ENCODE results near the gene FAM43A.

The FAM43A gene

DNA sequence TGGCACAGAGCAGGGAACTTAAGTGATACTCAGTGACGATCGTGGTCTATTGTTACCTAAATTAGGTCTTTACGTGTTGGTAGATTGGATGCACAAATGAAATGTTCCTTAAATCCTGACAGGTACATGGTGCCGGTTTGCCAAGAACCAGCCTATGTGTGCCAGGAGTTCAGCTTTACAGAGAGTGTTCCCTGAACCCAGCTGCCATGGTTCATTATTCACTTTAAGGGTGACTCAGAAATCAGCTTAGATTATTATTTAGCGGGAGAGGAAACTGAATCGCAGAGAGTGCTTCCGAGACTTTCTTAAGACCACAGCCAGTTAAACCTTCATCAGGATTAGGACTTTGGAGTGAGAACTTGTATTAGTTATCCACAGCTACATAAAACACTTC, 21.5 kb downstream of the FAM43A start:
- no peak for DNase-seq (ENCODE audit: low read depth in 1 of 2, low spot score in 1 of 2)

DNA sequence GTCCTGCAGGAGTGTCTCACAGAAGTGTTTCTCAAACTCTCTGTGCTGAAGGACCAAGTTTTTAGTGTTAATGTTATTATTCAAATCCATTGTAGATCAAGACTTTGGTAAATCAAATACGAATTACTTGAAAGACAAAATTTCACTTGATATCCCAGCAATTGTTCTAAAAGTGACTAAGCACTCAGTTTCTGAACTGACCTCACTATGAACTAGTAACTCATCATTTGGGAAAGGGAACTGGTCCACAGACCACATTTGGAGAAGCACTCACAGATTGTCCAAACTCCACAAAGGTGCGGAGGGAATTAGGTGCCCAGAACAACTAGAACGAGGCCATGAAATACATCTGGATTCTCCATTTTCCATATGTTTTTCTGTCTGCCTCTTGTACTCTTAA, 25.6 kb downstream of the FAM43A start:
- no peak for DNase-seq (ENCODE audit: low read depth in 1 of 2, low spot score in 1 of 2)

DNA sequence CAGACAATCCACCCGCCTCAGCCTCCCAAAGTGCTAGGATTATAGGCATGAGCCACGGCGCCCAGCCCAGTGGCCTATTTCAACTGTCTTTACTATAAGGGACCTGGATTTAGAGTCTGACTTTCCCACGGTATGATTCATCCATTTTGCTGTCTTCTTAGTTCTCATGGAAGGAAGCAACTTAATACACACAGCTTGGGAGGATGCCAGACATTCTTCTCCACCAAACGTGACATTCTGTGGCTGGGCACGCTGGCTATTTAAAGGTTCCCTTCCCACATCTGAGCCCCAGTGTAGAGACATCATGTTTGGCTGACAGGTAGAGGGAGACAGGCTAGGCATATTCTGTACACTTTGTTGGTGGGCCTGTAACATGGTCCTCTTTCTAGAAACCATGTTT, 26.2 kb downstream of the FAM43A start:
- DNase-seq (ENCODE audit: low read depth in 1 of 2, low spot score in 1 of 2) = no peak

DNA sequence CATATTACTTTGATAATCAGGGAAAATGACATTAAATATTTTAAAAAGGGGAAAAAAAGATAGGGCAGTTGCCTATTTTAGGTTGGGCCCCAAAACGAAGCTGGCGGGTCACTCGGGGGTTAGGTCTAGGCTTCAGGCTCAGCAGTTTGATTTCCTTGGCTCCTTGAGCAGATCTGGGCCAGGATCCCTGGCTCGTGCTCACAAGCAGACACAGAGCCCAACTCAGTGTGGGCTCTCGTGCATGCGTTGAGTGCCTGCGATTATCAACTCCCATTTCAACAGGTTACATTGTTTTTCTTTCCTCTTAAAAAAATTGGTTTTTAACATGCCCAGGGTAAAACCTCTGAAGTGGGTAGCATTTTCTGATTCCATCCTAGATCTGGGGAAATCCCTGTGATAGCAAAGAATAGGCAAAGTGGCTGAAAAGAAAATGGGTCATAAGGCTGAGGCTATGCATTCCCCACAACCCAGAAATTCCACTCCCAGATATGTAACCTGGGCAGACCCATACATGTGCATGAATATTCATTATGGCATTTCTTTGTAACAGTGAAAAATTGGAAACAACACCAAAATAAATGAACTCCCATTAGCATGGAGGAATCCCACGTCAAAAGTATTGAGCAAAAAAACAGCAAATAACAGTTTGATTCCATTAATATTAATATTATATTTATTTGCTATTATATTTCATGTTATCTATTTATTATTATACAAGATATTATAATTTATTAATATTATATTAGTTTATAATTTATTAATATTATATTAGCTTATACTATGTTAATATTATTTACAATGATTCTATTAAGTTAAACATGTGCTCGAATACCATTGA, 27.8 kb downstream of the FAM43A start:
- no peak for DNase-seq (ENCODE audit: low read depth in 1 of 2, low spot score in 1 of 2)

DNA sequence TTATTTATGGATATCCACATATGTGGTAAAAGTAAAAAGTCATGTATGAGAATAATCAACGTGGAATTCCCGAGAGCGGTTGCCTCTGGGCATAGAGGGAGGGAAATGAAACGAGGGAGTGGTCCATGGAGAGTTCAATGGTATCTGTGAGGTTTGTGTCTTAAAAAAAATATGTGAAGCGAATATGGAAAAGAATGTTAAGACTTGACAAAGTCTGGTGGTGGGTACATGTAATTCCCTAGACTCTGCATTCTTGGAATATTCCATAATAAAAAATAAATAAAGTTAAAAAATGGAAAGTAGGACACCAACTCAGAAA, 28.4 kb downstream of the FAM43A start:
- DNase-seq (ENCODE audit: low read depth in 1 of 2, low spot score in 1 of 2) = no peak

DNA sequence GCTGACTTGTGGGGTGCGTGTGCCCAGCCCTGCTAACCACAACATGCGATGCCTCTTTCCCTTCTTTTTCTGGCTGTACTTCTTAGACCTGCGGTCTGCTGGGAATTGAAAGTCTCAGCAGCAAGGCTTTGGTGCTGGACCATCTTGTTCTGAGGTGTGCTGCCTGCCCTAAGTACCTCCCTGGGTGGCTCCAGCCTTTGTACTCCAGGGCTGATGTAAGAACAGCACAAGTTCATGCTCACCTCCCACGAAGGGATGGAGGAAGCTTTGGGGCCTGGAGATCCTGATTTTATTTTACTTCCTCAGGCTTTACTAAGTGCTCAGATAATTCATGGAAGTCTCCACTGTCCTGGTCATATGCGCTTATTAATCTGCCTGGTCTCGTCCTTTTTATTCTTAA, 28.9 kb downstream of the FAM43A start:
- no peak for DNase-seq (ENCODE audit: low read depth in 1 of 2, low spot score in 1 of 2)

DNA sequence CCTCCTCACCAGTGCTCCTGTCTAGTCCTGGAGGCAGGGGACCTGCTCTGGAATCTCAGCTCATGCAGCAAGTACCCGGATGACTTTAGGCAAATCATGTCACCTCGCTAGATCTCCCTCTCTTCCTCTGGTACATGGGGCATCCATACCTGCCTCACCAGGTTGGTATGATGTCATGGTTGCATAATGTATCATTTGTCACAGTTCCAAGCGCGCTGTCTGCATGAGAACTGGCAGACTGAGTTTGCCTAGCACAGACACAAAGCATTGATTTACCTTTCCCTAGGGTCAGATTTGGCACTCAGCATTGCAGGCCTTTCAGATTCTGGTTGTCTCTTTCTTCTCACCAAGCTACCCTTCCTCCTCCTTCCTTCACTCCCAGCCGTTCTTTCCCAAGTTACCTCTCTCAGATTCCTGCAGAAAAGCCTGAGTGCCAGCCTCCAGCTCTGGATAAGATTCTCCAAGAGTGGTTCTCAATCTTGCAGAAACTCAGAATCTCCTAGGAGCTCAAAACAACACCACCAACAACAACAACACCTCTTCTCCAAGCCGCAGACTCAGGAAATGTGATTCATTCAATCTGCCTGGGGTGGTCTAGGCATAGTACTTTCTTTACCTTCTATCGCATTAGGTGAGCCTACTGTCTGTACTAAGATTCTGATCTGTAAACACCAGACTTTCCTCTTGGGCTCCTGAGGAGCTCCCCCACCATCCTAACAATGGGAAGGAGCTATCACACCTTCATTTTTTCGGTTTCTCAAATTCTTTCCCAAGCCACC, 29.5 kb downstream of the FAM43A start:
- no peak for DNase-seq (ENCODE audit: low read depth in 1 of 2, low spot score in 1 of 2)

DNA sequence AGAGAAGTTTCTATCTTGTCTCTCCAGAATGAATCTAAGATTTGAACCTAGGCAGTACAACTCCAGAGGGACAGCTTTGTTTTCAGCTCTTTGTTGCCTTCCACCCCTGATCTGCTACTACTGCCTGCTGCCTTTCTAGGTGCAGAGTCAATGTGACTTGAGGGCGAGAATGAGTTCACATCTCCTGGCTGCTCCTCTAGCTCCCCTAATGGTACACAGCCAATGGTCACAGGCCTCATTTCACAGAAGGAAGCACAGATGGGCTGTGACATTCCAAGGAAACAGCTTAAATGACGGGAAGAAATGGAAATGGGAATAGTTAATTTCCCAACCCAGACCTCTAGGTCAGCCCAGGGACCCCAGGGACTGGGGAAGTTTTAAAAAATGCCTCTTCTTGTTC, 32.4 kb downstream of the FAM43A start:
- DNase-seq (ENCODE audit: low read depth in 1 of 2, low spot score in 1 of 2) = no peak

DNA sequence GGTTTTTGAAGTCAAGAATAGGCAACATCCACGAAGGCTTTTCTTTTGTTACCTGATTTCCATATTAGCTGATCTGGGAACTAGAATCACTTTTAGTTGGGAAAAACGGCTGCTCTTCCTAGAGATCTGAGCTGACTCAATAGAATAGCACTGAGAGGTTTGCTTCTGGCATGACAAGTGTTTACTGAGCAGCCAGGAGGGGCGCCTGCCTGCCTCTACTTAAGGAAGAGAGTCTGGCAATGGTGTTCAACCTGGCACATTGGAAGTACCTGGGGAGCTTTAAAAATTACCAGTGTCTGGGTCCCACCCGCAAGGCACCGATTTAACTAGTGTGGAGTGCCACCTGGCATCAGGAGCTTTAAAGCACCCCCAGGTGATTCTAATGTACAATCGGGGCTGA, 34.4 kb downstream of the FAM43A start:
- no peak for DNase-seq (ENCODE audit: low read depth in 1 of 2, low spot score in 1 of 2)

DNA sequence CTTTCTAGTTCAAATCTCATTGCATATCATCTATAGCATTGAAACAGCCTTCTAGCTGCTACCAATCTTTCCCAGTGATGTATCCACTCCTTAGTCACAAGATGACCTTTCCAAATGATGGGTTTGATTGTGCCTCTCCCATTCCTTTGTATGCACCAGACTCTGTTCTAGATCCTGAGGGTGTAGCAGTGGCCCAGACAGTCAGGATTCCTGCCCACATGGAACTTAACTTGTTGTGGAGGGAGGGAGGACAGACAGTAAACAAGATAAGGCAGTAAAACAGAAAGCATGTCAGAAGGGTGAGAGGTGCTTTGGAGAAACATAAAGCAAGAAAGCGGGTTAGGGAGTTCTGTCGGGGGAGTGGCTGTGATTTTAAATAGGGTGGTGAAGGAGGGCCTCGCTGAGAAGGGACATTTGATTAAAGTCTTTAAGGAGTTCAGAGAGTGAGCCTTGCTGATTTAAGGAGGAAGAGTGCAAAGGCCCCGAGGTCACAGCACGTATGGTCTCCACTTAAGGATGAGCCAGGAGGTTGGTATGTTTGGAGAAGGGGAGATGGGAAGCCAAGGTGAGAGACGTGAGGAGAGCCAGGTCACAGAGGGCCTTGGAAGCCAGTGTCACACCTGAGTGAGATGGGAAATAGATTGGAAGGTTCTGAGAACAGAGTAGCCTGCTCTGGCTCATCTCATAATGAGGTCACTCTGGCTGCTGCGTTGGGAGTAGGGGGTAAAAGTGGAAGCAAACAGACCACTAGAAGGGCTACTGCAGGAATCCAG, 38.3 kb downstream of the FAM43A start:
- no peak for DNase-seq (ENCODE audit: low read depth in 1 of 2, low spot score in 1 of 2)

DNA sequence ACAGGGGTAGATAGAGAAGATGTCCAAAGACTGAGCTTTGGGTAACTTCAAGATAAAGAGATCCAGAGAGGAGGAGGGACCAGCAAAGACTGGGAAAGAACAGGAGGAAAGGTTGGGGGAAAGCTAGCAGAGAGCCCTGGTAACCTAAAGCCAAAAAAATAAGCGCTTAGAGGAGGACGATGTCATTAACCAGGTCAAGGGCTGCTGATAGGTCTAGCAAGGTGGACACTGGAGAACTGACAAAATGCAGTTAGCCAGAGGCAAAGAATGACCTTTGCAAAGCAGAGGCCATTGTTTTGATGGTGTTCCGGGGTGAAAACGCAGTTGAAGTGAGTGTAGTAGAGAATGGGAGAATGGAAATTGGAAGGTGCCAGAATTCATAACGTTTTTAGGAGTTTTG, 39.7 kb downstream of the FAM43A start:
- DNase-seq (ENCODE audit: low read depth in 1 of 2, low spot score in 1 of 2) = no peak

DNA sequence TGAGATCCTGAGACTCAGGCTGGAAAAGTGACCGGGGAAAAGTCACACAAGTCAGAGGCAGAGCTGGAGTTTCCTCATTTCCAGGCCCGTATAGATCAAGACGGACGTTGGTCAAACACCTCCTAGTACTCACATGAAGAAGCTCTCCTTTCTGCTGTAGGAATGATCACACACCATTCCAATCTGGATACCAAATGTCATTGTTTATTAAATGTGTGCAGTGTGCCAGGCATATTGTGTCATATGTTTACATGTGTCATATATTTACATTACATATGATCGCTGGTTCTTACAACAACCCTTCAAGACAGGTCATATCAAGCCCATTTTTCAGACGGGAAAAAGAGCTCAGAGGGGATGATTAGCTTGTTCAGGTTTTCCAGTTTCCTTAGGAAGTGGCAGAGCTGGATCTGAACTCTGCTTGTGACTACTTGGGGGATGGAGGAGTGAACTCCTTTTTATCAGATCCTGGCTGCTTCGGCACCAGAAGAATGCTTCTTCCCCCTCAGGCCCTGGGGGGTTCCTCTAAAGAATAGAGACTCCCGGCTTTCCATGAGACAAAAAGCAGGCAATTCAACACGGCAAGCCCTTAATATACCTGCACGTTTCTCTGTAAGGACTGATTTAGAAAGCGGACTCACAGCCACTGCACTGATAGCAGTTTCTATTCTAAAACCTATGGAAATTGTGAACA, 41.9 kb downstream of the FAM43A start:
- no peak for DNase-seq (ENCODE audit: low read depth in 1 of 2, low spot score in 1 of 2)

DNA sequence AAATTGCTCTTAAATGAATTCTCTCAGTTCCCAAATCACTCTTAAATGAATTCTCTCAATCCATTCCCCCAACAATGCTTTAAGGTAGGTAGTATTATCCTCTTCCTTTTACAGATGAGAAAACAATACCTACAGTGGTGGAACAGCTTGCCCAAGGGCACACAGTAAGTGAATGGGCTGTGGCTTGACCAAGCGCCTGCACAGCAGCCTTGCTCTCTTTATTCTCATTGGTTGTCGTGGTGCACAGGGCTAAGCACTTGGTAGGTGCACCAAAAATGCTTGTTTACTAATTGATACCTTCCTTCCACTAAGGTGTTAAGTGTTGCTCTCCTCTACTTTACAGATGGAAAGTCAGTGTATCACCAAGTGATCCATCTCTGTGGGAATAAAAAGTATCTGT, 43.3 kb downstream of the FAM43A start:
- no peak for DNase-seq (ENCODE audit: low read depth in 1 of 2, low spot score in 1 of 2)

DNA sequence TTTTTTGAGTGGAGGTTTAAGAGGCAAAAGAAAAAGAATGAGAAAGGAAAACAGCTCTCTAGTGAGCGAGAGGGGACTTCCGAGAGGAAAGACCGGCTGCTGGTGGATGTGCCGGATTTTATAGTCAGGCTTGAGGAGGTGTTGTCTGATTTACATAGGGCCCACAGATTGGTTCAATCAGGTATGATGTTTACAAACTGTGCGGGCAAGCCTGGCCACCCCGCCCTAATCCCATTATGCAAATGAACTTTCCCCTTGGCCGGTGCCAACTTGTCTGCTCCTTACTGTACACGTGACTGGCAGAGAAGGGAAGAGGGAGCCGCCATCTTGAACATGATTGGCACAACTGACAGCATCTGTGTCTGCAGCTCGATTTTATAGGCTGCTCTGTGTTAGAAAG, 44.7 kb downstream of the FAM43A start:
- DNase-seq (ENCODE audit: low read depth in 1 of 2, low spot score in 1 of 2) = no peak

DNA sequence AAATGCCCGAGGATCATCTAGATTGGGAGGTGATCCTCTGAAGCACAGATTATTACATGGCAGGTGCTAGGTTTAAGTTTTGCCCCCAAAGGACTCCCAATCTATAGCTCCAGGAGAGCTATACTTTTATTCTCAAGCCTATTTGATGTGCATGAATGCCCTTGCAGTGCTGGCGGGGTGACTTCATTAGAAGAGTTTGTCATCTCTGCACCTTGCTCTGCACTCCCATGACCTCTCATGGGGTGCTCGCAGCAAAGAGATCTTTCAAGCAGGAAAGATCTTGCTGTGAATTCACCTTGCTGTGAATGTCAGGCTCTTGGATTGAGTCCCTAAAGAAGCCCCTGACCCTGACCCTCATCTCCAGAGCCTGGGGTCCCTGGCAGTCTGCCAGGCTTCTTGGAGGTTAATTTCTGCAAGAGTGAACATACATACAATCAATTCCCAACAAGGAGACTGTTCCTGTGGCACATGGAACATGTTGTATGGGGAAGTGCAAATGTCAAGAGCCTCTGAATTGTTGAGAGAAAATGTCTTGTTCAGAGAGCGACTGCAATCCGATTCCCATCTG, 45.9 kb downstream of the FAM43A start:
- DNase-seq (ENCODE audit: low read depth in 1 of 2, low spot score in 1 of 2) = no peak

DNA sequence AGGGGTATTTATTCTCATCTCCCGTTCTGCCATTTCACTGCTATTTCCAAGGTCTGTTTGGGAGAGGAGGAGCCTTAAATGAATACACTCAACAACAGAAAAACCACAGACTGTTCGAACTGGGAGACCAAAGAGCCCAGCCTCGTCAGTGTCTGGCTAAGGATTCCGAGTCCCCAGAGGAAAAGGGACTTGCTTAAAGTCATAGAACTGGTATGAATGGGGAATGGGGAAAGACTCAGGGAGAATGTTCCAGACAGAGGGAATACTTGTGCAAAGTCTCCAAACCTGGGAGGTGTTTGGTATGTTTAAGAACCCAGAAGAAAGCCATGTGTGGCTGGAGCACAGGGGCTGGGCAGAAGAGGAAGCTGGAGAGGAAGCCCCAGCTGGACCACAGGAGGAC, 46.9 kb downstream of the FAM43A start:
- DNase-seq (ENCODE audit: low read depth in 1 of 2, low spot score in 1 of 2) = no peak

DNA sequence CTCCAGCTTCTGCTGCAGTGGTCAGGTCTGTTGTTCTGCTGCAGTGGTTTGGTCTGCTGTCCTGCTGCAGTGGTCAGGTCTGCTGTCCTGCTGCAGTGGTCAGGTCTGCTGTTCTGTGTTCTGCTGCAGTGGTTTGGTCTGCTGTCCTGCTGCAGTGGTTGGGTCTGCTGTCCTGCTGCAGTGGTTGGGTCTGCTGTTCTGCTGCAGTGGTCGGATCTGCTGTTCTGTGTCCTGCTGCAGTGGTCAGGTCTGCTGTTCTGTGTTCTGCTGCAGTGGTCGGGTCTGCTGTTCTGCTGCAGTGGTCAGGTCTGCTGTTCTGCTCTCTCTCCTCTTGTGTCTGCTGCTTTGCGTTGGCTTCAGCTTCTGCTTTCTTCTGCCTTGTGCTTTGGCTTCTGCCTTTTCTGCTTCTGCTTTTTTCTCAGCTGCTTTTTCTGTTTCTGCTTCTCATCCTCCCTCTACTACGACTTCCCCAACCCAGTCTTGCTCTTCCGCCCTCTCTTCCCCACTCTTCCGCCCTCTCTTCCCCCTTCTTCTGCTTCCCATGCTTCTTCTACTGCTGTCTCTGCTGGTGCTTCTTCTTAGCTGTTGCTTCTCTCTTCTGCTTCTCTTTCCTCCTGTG, 50.7 kb downstream of the FAM43A start:
- no peak for DNase-seq (ENCODE audit: low read depth in 1 of 2, low spot score in 1 of 2)

DNA sequence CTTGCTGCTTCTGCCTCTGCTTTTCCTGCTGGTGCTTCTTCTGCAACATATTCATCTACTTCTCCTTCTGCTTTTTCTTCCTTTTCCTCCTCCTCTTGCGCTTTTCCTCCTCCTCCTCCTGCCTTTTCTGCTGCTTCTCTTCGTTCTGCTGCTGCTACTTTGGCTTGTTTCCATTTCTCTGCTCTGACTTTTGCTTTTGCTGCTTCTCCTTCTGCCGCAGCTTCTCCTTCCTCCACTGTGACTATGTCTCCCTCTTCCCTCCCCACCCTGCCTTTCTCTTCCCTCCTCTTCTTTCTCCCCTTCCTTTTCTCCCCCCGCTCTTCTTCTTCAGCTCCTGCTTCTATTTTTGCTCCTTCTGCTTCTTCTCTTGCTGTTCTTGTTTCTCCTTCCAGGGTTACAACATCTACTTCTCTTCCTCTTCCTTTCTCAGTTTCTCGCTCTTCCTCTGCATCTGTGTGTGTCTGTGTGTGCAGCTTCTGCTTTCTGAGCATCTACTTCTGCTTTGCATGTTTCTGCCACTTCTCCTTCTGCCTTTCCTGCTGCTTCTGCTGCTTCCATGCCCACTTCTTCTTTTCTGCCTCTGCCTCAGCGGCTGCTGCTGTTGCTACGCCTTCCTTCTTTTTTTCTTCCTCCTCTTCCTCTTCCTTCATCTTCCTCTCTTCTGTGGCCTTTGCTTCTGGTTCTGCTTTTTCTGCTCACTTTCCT, 51.4 kb downstream of the FAM43A start:
- no peak for DNase-seq (ENCODE audit: low read depth in 1 of 2, low spot score in 1 of 2)
